WTC11 (cell line): ENCODE data around the gene FYCO1. TPM values are rescaled to one million over a fixed set of nuclear protein-coding genes. Genes with fewer than 3 reads are reported as not detected.

Experiments
- ATAC-seq: fragments of 200-7000 bp; cut with Tn5 transposase; 2 replicates; pipeline ENCODE4 v1.10.0; 2021; ENCODE audit warnings: mild to moderate bottlenecking, moderate library complexity
- CTCF ChIA-PET: fragments of 300-600 bp; sonication (Branson Sonifier 250); formaldehyde crosslinking; loops from one replicate; lab custom pipeline; 2021; ENCODE audit warnings: antibody characterized with exemption; lab: Charles Lee
- POLR2A ChIA-PET: fragments of 350-600 bp; sonication (Branson Sonifier 250); formaldehyde crosslinking; loops from one replicate; lab custom pipeline; 2021; ENCODE audit warnings: antibody characterized with exemption; lab: Charles Lee
- DNase-seq: peaks from one replicate; pipeline ENCODE4 v3.0.0; 2021; ENCODE audit warnings: low spot score
- H3K27ac Mint-ChIP-seq: 2 replicates; pipeline ENCODE4 v1.8.0; 2021; ENCODE audit warnings: mixed read lengths
- H3K27me3 Mint-ChIP-seq: 2 replicates; pipeline ENCODE4 v1.8.0; 2021; ENCODE audit warnings: low read depth, mild to moderate bottlenecking, moderate library complexity, mixed read lengths
- H3K36me3 Mint-ChIP-seq: 2 replicates; pipeline ENCODE4 v1.8.0; 2021; ENCODE audit warnings: mixed read lengths
- H3K4me1 Mint-ChIP-seq: 2 replicates; pipeline ENCODE4 v1.8.0; 2022; ENCODE audit warnings: mixed read lengths
- H3K4me3 Mint-ChIP-seq: 2 replicates; pipeline ENCODE4 v1.8.0; 2021; ENCODE audit warnings: mild to moderate bottlenecking, moderate library complexity, mixed read lengths
- H3K9me3 Mint-ChIP-seq: 2 replicates; pipeline ENCODE4 v1.8.0; 2021; ENCODE audit warnings: mixed read lengths
- CBFB ChIP-seq: sonication (generic); formaldehyde crosslinking; IDR thresholded peaks from 2 replicates; pipeline ENCODE4 v1.8.1; 2022; ENCODE audit warnings: mild to moderate bottlenecking, low read depth, missing genetic modification reagents
- E2F5 ChIP-seq: sonication (generic); formaldehyde crosslinking; IDR thresholded peaks from 2 replicates; pipeline ENCODE4 v1.8.1; 2022; ENCODE audit warnings: mild to moderate bottlenecking, moderate library complexity, missing genetic modification reagents
- EMX1 ChIP-seq: fragments of 250-450 bp; sonication (Bioruptor Pico); IDR thresholded peaks from 2 replicates; pipeline ENCODE4 v1.8.0; 2021; ENCODE audit warnings: mild to moderate bottlenecking
- ETV6 ChIP-seq: sonication (generic); formaldehyde crosslinking; IDR thresholded peaks from 2 replicates; pipeline ENCODE4 v1.8.1; 2022; ENCODE audit warnings: mild to moderate bottlenecking, missing genetic modification reagents
- JAZF1 ChIP-seq: fragments of 250-450 bp; sonication (Bioruptor Pico); IDR thresholded peaks from 2 replicates; pipeline ENCODE4 v1.9.0; 2021; ENCODE audit warnings: moderate library complexity, mild to moderate bottlenecking, inconsistent platforms
- MYBL2 ChIP-seq: sonication (generic); formaldehyde crosslinking; IDR thresholded peaks from 2 replicates; pipeline ENCODE4 v1.8.1; 2023; ENCODE audit warnings: mild to moderate bottlenecking, moderate library complexity, missing genetic modification reagents
- RORB ChIP-seq: fragments of 250-450 bp; sonication (Bioruptor Pico); IDR thresholded peaks from 2 replicates; pipeline ENCODE4 v1.9.0; 2021; ENCODE audit warnings: mild to moderate bottlenecking
- TEAD1 ChIP-seq: sonication (generic); formaldehyde crosslinking; IDR thresholded peaks from 2 replicates; pipeline ENCODE4 v1.8.0; 2022; ENCODE audit warnings: mild to moderate bottlenecking, missing genetic modification reagents
- USF1 ChIP-seq: sonication (generic); formaldehyde crosslinking; IDR thresholded peaks from 2 replicates; pipeline ENCODE4 v1.8.0; 2022; ENCODE audit warnings: mild to moderate bottlenecking, missing genetic modification reagents
- ZNF263 ChIP-seq: sonication (generic); formaldehyde crosslinking; IDR thresholded peaks from 2 replicates; pipeline ENCODE4 v1.8.1; 2022; ENCODE audit warnings: low read depth, mild to moderate bottlenecking, moderate library complexity, missing genetic modification reagents
- ZNF416 ChIP-seq: fragments of 250-450 bp; sonication (Bioruptor Pico); IDR thresholded peaks from 2 replicates; pipeline ENCODE4 v1.9.0; 2021; ENCODE audit warnings: mild to moderate bottlenecking, inconsistent platforms
- total RNA-seq: library from RNA; stranded (reverse); gene quantifications from 3 replicates; pipeline ENCODE4 v1.2.3, GENCODE V29; 2021
- TF ChIP-seq, protein P1 (sequence below): fragments of 250-450 bp; sonication (Bioruptor Pico); IDR thresholded peaks from 2 replicates; pipeline ENCODE4 v1.9.0; 2021; ENCODE audit warnings: mild to moderate bottlenecking, borderline replicate concordance
- TF ChIP-seq, protein P2 (sequence below): sonication (generic); formaldehyde crosslinking; IDR thresholded peaks from 2 replicates; pipeline ENCODE4 v1.8.0; 2022; ENCODE audit warnings: mild to moderate bottlenecking, missing genetic modification reagents
- TF ChIP-seq, protein P3 (sequence below): fragments of 250-450 bp; sonication (Bioruptor Pico); IDR thresholded peaks from 2 replicates; pipeline ENCODE4 v1.9.0; 2021; ENCODE audit warnings: mild to moderate bottlenecking
- TF ChIP-seq, protein P4 (sequence below): sonication (generic); formaldehyde crosslinking; IDR thresholded peaks from 2 replicates; pipeline ENCODE4 v1.8.0; 2023; ENCODE audit warnings: mild to moderate bottlenecking, missing genetic modification reagents
- TF ChIP-seq, protein P5 (sequence below): sonication (generic); formaldehyde crosslinking; IDR thresholded peaks from 2 replicates; pipeline ENCODE4 v1.8.1; 2023; ENCODE audit warnings: mild to moderate bottlenecking, moderate library complexity, missing genetic modification reagents
- TF ChIP-seq, protein P6 (sequence below): sonication (generic); formaldehyde crosslinking; IDR thresholded peaks from 2 replicates; pipeline ENCODE4 v1.8.1; 2023; ENCODE audit warnings: mild to moderate bottlenecking, missing genetic modification reagents, moderate library complexity

The FYCO1 gene
- total RNA-seq, 1 experiment from 2014 or later: 13.9 TPM

DNA sequence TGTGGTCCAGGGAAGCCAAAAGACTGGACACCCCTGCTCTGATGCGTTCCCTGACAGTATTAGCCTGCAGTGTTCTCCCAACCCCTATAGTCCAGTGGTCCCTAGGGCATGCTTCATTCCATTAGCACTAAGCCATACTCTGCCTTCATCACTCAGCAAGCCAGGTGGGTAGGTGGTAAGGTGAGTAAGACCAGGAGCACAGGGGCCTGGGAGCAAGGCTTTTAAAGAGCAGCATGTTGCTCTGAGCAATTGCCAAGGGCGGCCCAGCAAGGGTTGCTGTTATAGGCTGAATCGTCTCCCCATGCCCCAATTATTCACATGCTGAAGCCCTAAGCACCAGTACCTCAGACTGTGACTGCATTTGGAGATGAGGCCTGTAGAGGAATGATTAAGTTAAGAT, 41.3 kb downstream of the FYCO1 start (continued):
- TF ChIP-seq, protein P1, sequence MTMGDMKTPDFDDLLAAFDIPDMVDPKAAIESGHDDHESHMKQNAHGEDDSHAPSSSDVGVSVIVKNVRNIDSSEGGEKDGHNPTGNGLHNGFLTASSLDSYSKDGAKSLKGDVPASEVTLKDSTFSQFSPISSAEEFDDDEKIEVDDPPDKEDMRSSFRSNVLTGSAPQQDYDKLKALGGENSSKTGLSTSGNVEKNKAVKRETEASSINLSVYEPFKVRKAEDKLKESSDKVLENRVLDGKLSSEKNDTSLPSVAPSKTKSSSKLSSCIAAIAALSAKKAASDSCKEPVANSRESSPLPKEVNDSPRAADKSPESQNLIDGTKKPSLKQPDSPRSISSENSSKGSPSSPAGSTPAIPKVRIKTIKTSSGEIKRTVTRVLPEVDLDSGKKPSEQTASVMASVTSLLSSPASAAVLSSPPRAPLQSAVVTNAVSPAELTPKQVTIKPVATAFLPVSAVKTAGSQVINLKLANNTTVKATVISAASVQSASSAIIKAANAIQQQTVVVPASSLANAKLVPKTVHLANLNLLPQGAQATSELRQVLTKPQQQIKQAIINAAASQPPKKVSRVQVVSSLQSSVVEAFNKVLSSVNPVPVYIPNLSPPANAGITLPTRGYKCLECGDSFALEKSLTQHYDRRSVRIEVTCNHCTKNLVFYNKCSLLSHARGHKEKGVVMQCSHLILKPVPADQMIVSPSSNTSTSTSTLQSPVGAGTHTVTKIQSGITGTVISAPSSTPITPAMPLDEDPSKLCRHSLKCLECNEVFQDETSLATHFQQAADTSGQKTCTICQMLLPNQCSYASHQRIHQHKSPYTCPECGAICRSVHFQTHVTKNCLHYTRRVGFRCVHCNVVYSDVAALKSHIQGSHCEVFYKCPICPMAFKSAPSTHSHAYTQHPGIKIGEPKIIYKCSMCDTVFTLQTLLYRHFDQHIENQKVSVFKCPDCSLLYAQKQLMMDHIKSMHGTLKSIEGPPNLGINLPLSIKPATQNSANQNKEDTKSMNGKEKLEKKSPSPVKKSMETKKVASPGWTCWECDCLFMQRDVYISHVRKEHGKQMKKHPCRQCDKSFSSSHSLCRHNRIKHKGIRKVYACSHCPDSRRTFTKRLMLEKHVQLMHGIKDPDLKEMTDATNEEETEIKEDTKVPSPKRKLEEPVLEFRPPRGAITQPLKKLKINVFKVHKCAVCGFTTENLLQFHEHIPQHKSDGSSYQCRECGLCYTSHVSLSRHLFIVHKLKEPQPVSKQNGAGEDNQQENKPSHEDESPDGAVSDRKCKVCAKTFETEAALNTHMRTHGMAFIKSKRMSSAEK: no peak
- TF ChIP-seq MYBL2 (CRISPR knock-in tag): no peak
- TF ChIP-seq ZNF416: no peak
- TF ChIP-seq, protein P2, sequence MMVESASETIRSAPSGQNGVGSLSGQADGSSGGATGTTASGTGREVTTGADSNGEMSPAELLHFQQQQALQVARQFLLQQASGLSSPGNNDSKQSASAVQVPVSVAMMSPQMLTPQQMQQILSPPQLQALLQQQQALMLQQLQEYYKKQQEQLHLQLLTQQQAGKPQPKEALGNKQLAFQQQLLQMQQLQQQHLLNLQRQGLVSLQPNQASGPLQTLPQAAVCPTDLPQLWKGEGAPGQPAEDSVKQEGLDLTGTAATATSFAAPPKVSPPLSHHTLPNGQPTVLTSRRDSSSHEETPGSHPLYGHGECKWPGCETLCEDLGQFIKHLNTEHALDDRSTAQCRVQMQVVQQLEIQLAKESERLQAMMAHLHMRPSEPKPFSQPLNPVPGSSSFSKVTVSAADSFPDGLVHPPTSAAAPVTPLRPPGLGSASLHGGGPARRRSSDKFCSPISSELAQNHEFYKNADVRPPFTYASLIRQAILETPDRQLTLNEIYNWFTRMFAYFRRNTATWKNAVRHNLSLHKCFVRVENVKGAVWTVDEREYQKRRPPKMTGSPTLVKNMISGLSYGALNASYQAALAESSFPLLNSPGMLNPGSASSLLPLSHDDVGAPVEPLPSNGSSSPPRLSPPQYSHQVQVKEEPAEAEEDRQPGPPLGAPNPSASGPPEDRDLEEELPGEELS (CRISPR knock-in tag): no peak

DNA sequence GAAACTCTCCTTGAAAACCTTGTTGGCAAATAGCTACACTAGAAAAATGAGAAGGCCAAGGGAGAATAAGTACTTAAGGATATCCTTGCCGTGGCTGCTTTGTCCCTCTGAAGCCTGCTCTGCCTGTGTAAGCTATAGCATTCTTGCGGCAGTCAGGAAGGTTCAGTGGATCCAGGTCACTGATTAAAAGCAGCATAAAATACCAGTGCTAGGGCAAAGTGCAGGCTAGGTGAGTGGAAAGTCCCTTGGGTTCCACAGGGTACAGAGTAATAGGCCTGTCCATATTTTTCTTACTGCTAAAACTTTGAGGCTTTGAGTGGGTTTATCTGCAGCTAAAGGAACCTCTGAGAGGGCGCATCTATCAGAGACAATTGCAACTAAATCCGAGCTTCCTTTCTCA, 42.1 kb downstream of the FYCO1 start:
- no peak overlapping the region for H3K4me3 Mint-ChIP-seq
- ATAC-seq (no peak), DNase-seq (no peak)
- no peaks in the 10 kb centered on the region for H3K4me1 Mint-ChIP-seq
- H3K36me3 Mint-ChIP-seq: peaks cover 62% of the 10 kb centered on the region
- no peak overlapping the region for H3K27ac Mint-ChIP-seq
- no peaks in the 10 kb centered on the region for H3K9me3 Mint-ChIP-seq
- no peaks in the 10 kb centered on the region for H3K27me3 Mint-ChIP-seq
- CTCF ChIA-PET: no interaction called here
- TF ChIP-seq, protein P2 (CRISPR knock-in tag): no peak
- TF ChIP-seq, protein P3, sequence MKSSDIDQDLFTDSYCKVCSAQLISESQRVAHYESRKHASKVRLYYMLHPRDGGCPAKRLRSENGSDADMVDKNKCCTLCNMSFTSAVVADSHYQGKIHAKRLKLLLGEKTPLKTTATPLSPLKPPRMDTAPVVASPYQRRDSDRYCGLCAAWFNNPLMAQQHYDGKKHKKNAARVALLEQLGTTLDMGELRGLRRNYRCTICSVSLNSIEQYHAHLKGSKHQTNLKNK (CRISPR knock-in tag): no peak
- TF ChIP-seq USF1 (CRISPR knock-in tag) (no peak), EMX1 (no peak), ZNF263 (CRISPR knock-in tag) (no peak), CBFB (no peak), ETV6 (CRISPR knock-in tag) (no peak)
- TF ChIP-seq, protein P4, sequence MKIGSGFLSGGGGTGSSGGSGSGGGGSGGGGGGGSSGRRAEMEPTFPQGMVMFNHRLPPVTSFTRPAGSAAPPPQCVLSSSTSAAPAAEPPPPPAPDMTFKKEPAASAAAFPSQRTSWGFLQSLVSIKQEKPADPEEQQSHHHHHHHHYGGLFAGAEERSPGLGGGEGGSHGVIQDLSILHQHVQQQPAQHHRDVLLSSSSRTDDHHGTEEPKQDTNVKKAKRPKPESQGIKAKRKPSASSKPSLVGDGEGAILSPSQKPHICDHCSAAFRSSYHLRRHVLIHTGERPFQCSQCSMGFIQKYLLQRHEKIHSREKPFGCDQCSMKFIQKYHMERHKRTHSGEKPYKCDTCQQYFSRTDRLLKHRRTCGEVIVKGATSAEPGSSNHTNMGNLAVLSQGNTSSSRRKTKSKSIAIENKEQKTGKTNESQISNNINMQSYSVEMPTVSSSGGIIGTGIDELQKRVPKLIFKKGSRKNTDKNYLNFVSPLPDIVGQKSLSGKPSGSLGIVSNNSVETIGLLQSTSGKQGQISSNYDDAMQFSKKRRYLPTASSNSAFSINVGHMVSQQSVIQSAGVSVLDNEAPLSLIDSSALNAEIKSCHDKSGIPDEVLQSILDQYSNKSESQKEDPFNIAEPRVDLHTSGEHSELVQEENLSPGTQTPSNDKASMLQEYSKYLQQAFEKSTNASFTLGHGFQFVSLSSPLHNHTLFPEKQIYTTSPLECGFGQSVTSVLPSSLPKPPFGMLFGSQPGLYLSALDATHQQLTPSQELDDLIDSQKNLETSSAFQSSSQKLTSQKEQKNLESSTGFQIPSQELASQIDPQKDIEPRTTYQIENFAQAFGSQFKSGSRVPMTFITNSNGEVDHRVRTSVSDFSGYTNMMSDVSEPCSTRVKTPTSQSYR (CRISPR knock-in tag): no peak
- POLR2A ChIA-PET: no interaction called here

GRCh38 chr3:45952456-45952855, 43.2 kb downstream of the FYCO1 start:
- POLR2A ChIA-PET: no interaction called here
- H3K9me3 Mint-ChIP-seq: no peaks in the 10 kb centered on the region
- no peak overlapping the region for H3K27ac Mint-ChIP-seq
- ATAC-seq: no peak
- no peak overlapping the region for H3K4me3 Mint-ChIP-seq
- no peaks in the 10 kb centered on the region for H3K27me3 Mint-ChIP-seq
- peaks cover 62% of the 10 kb centered on the region for H3K36me3 Mint-ChIP-seq
- DNase-seq: no peak
- H3K4me1 Mint-ChIP-seq: no peaks in the 10 kb centered on the region
- CTCF ChIA-PET: no interaction called here
- TF ChIP-seq, protein P5, sequence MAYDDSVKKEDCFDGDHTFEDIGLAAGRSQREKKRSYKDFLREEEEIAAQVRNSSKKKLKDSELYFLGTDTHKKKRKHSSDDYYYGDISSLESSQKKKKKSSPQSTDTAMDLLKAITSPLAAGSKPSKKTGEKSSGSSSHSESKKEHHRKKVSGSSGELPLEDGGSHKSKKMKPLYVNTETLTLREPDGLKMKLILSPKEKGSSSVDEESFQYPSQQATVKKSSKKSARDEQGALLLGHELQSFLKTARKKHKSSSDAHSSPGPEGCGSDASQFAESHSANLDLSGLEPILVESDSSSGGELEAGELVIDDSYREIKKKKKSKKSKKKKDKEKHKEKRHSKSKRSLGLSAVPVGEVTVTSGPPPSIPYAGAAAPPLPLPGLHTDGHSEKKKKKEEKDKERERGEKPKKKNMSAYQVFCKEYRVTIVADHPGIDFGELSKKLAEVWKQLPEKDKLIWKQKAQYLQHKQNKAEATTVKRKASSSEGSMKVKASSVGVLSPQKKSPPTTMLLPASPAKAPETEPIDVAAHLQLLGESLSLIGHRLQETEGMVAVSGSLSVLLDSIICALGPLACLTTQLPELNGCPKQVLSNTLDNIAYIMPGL (CRISPR knock-in tag): no peak
- no peak for TF ChIP-seq USF1 (CRISPR knock-in tag)
- TF ChIP-seq RORB: no peak
- TF ChIP-seq E2F5: no peak
- TF ChIP-seq TEAD1: no peak
- TF ChIP-seq, protein P6, sequence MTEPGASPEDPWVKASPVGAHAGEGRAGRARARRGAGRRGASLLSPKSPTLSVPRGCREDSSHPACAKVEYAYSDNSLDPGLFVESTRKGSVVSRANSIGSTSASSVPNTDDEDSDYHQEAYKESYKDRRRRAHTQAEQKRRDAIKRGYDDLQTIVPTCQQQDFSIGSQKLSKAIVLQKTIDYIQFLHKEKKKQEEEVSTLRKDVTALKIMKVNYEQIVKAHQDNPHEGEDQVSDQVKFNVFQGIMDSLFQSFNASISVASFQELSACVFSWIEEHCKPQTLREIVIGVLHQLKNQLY (CRISPR knock-in tag): no peak
- TF ChIP-seq JAZF1: no peak
